Neural crest cell (in vitro differentiated cells): Measurements from ENCODE around the gene LSS. TPM values are rescaled to one million over a fixed set of nuclear protein-coding genes. Genes with fewer than 3 reads are reported as not detected.

Source experiments
- DNase-seq: peaks from one replicate; pipeline ENCODE4 v3.0.0; 2021; ENCODE audit warnings: low read depth, mixed read lengths, low spot score
- H3K27ac Mint-ChIP-seq: one replicate; pipeline ENCODE4 v1.8.0; 2021; ENCODE audit warnings: mild to moderate bottlenecking, mixed read lengths; ENCODE audit not compliant: unreplicated experiment
- H3K27me3 Mint-ChIP-seq: 2 replicates; pipeline ENCODE4 v1.8.0; 2021; ENCODE audit warnings: low read depth, mild to moderate bottlenecking, mixed read lengths
- H3K36me3 Mint-ChIP-seq: 2 replicates; pipeline ENCODE4 v1.8.0; 2021; ENCODE audit warnings: low read depth, mild to moderate bottlenecking, mixed read lengths
- H3K4me1 Mint-ChIP-seq: 2 replicates; pipeline ENCODE4 v1.8.0; 2021; ENCODE audit warnings: mixed read lengths
- H3K4me3 Mint-ChIP-seq: one replicate; pipeline ENCODE4 v1.8.0; 2021; ENCODE audit warnings: mild to moderate bottlenecking, mixed read lengths
- H3K9me3 Mint-ChIP-seq: 2 replicates; pipeline ENCODE4 v1.8.0; 2021; ENCODE audit warnings: mixed read lengths
- CTCF ChIP-seq: fragments of 200-600 bp; sonication (generic); conservative IDR thresholded peaks from 2 replicates; pipeline ENCODE4 v1.5.0; 2021; ENCODE audit warnings: antibody characterized with exemption, mild to moderate bottlenecking
- total RNA-seq: library from RNA; stranded (reverse); gene quantifications from 2 replicates; pipeline ENCODE4 v1.2.1, GENCODE V29; 2021

Gene LSS
- total RNA-seq, 1 donor from 2014 or later = 225 TPM

GRCh38 chr21:46157396-46157986 lies 71.1 kb downstream of the LSS start:
- no peak overlapping the region for H3K27ac Mint-ChIP-seq
- no peak overlapping the region for H3K4me3 Mint-ChIP-seq
- no peak for DNase-seq
- no peaks in the 10 kb centered on the region for H3K27me3 Mint-ChIP-seq
- H3K36me3 Mint-ChIP-seq = no peaks in the 10 kb centered on the region
- peaks cover 12% of the 10 kb centered on the region for H3K4me1 Mint-ChIP-seq
- no peaks in the 10 kb centered on the region for H3K9me3 Mint-ChIP-seq
- no peak for TF ChIP-seq CTCF

- Mint-ChIP-seq H3K4me3 (no peak overlapping the region), H3K36me3 (no peaks in the 10 kb centered on the region), H3K27me3 (no peaks in the 10 kb centered on the region), H3K27ac (no peak overlapping the region), H3K9me3 (no peaks in the 10 kb centered on the region), H3K4me1 (peaks cover 12% of the 10 kb centered on the region)
- DNase-seq = no peak
- no peak for TF ChIP-seq CTCF
Measured at GRCh38 chr21:46156678-46157077, 71.9 kb downstream of the LSS start.

- Mint-ChIP-seq H3K27me3 (no peaks in the 10 kb centered on the region), H3K4me1 (peaks cover 12% of the 10 kb centered on the region)
- DNase-seq = no peak
Measured at GRCh38 chr21:46156378-46156645, 72.3 kb downstream of the LSS start.

GRCh38 chr21:46155514-46156377 lies 72.8 kb downstream of the LSS start, which contains the start of gene FTCD:
Gene FTCD, minus strand, starts transcription at chr21:46155579. Its CDS starts 56 bp downstream, at chr21:46155523.
- Mint-ChIP-seq H3K4me3 (no peak within 1 kb of the TSS), H3K27ac (peak within 1 kb of the TSS; percentile 96), H3K4me1 (peaks cover 12% of the 10 kb centered on the region), H3K36me3 (no peaks in the 10 kb centered on the region), H3K9me3 (no peaks in the 10 kb centered on the region), H3K27me3 (no peaks in the 10 kb centered on the region)
- DNase-seq = no peak
- TF ChIP-seq CTCF = no peak

More at GRCh38 chr21:46156378-46156645, 72.3 kb downstream of the LSS start:
- H3K27ac Mint-ChIP-seq = peak overlapping the region; percentile 96
- TF ChIP-seq CTCF = no peak
- no peak overlapping the region for H3K4me3 Mint-ChIP-seq
- no peaks in the 10 kb centered on the region for H3K36me3 Mint-ChIP-seq
- no peaks in the 10 kb centered on the region for H3K9me3 Mint-ChIP-seq

GRCh38 chr21:46154955-46155513 lies 73.5 kb downstream of the LSS start:
- Mint-ChIP-seq H3K36me3 (no peaks in the 10 kb centered on the region), H3K4me1 (peaks cover 12% of the 10 kb centered on the region), H3K27ac (no peak overlapping the region), H3K27me3 (no peaks in the 10 kb centered on the region), H3K4me3 (no peak overlapping the region), H3K9me3 (no peaks in the 10 kb centered on the region)
- no peak for DNase-seq
- no peak for TF ChIP-seq CTCF
